ENCODE measurements around the gene ULBP3. TPM values are rescaled to one million over a fixed set of nuclear protein-coding genes. Genes with fewer than 3 reads are reported as not detected.
"Not testable (repeated sequence)": the region's sequence is repeated elsewhere in the genome, so short reads cannot be mapped to it uniquely, and the experiment has no call there.

The ULBP3 gene
- total and polyA plus RNA-seq, 2 of the 13 experiments (the other 11 are each of a cell fraction or from before 2014, with no cell fraction given): 0.42 to 0.48 TPM

GRCh38 chr6:150016324-150017185 is 52.4 kb downstream of the ULBP3 start (continued):
- TF ChIP-seq TEAD2 (CRISPR knock-in tag; IDR thresholded peaks at IDR 0.05): no peak
- TF ChIP-seq HHEX (CRISPR knock-in tag; IDR thresholded peaks at IDR 0.05): no peak
- no peak for TF ChIP-seq ZNF33A (CRISPR knock-in tag; IDR thresholded peaks at IDR 0.05; ENCODE audit: borderline replicate concordance)
- TF ChIP-seq KLF13 (CRISPR knock-in tag; IDR thresholded peaks at IDR 0.05): no peak
- no peak for TF ChIP-seq YEATS4 (CRISPR knock-in tag; IDR thresholded peaks at IDR 0.05; ENCODE audit: borderline replicate concordance)

- intact Hi-C loops (cut with micrococcal nuclease; ENCODE audit: unreplicated experiment): loop anchor here (1.0 to 2.0 kb wide), 2 partner anchors 81 to 175 kb away; no protein-coding TSS in a partner anchor
- peak; percentile 47 for ATAC-seq
- H2AFZ ChIP-seq (ENCODE audit: low read length); in situ Hi-C loops (cut with HindIII; ENCODE audit: extremely low pct_ligation_motif_present, low pct_unique_long_range_greater_than_20kb); H3K4me1 ChIP-seq (ENCODE audit: insufficient read depth, low read length); H3K27ac ChIP-seq (ENCODE audit: extremely low read length, insufficient read depth, low read length); H3K9ac ChIP-seq (ENCODE audit: insufficient read depth, low read depth, low read length); H3K36me3 ChIP-seq (replicated peaks in 1 of 2; ENCODE audit: control insufficient read depth in 1 of 2, insufficient read depth in 2 of 2, low read length in 2 of 2); FAIRE-seq; DNase-seq (ENCODE audit: low spot score); H3K9me3 ChIP-seq (ENCODE audit: low read length); H4K20me1 ChIP-seq (ENCODE audit: insufficient read depth, low read length); H3K4me3 ChIP-seq (replicated peaks in 1 of 3; ENCODE audit: insufficient read depth in 1 of 3, low read depth in 2 of 3, low read length in 3 of 3); H3K4me2 ChIP-seq (ENCODE audit: low read depth, low read length); H3K79me2 ChIP-seq (ENCODE audit: insufficient read depth, low read length); BruUV-seq (replicated peaks); POLR2A ChIA-PET: not testable (repeated sequence)
- peaks cover 4 to 30% of the 10 kb centered on the region in 2 experiments for H3K27me3 ChIP-seq (ENCODE audit: control insufficient read depth in 1 of 2, insufficient read depth in 2 of 2, low read length in 2 of 2)
- CTCF ChIA-PET (ENCODE audit: low intra/inter-chr PET ratio, low total read pairs): interaction anchor here (1.9 to 3.9 kb wide), 2 partner anchors 82 to 181 kb away, joined by 6 to 64 read pairs; no protein-coding TSS in a partner anchor
- 10% methylated on average over 15 of the region's 15 CpGs for WGBS (ENCODE audit: low lambda C conversion rate)
Observed at GRCh38 chr6:150015281-150016001, 53.5 kb downstream of the ULBP3 start.

- H3K27me3 ChIP-seq (ENCODE audit: control insufficient read depth in 1 of 2, insufficient read depth in 2 of 2, low read length in 2 of 2): peaks cover 4 to 36% of the 10 kb centered on the region in 2 experiments
- H3K4me2 ChIP-seq (ENCODE audit: low read depth, low read length); BruUV-seq (replicated peaks); POLR2A ChIA-PET; H3K27ac ChIP-seq (ENCODE audit: extremely low read length, insufficient read depth, low read length); DNase-seq (ENCODE audit: low spot score); H3K9me3 ChIP-seq (ENCODE audit: low read length); in situ Hi-C loops (cut with HindIII; ENCODE audit: extremely low pct_ligation_motif_present, low pct_unique_long_range_greater_than_20kb); H3K4me3 ChIP-seq (replicated peaks in 1 of 3; ENCODE audit: insufficient read depth in 1 of 3, low read depth in 2 of 3, low read length in 3 of 3); H2AFZ ChIP-seq (ENCODE audit: low read length); H4K20me1 ChIP-seq (ENCODE audit: insufficient read depth, low read length); H3K4me1 ChIP-seq (ENCODE audit: insufficient read depth, low read length); H3K36me3 ChIP-seq (replicated peaks in 1 of 2; ENCODE audit: control insufficient read depth in 1 of 2, insufficient read depth in 2 of 2, low read length in 2 of 2); intact Hi-C loops (cut with micrococcal nuclease; ENCODE audit: unreplicated experiment); FAIRE-seq; H3K79me2 ChIP-seq (ENCODE audit: insufficient read depth, low read length); H3K9ac ChIP-seq (ENCODE audit: insufficient read depth, low read depth, low read length): not testable (repeated sequence)
- CTCF ChIA-PET (ENCODE audit: low intra/inter-chr PET ratio, low total read pairs): interaction anchor here (3.9 kb wide), 1 partner anchor 81 kb away, joined by 64 read pairs; no protein-coding TSS in a partner anchor
- peak; percentile 17; the same call in 2 of the 3 replicates for ATAC-seq
- WGBS (ENCODE audit: low lambda C conversion rate): 13% methylated on average over 3 of the region's 50 CpGs
Observed at GRCh38 chr6:150014623-150015280, 54.2 kb downstream of the ULBP3 start.
